Sigmoid colon (tissue), 4 donors: ENCODE results near the gene EVL.

Source experiments
- EP300 ChIP-seq, 4 donors: sonication (generic); formaldehyde crosslinking; IDR thresholded peaks; one replicate each; pipeline ENCODE4 v1.6.1; 2017; ENCODE audit warnings: antibody characterized with exemption in 4 of 4
- TF ChIP-seq, protein P1 (sequence below), 4 experiments: fragments of 450-650 bp in 3 of 4; fragments of 200-600 bp in 1 of 4; IDR thresholded peaks; one replicate each; pipeline ENCODE4 v1.5.1; 2016 to 2019; ENCODE audit warnings: antibody characterized with exemption in 4 of 4, mild to moderate bottlenecking in 3 of 4, moderate library complexity in 2 of 4

- TF ChIP-seq, protein P1, sequence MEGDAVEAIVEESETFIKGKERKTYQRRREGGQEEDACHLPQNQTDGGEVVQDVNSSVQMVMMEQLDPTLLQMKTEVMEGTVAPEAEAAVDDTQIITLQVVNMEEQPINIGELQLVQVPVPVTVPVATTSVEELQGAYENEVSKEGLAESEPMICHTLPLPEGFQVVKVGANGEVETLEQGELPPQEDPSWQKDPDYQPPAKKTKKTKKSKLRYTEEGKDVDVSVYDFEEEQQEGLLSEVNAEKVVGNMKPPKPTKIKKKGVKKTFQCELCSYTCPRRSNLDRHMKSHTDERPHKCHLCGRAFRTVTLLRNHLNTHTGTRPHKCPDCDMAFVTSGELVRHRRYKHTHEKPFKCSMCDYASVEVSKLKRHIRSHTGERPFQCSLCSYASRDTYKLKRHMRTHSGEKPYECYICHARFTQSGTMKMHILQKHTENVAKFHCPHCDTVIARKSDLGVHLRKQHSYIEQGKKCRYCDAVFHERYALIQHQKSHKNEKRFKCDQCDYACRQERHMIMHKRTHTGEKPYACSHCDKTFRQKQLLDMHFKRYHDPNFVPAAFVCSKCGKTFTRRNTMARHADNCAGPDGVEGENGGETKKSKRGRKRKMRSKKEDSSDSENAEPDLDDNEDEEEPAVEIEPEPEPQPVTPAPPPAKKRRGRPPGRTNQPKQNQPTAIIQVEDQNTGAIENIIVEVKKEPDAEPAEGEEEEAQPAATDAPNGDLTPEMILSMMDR (IDR thresholded peaks at IDR 0.05), result no peak
- no peak for TF ChIP-seq EP300 (IDR thresholded peaks at IDR 0.05)
These were observed 95.3 kb downstream of the EVL start for GRCh38 chr14:100160534-100160916.
